ENCODE results near the gene FOXD3.
A peak's percentile ranks its signal among the peaks of the same experiment; 100 is the strongest.

Gene FOXD3

DNA sequence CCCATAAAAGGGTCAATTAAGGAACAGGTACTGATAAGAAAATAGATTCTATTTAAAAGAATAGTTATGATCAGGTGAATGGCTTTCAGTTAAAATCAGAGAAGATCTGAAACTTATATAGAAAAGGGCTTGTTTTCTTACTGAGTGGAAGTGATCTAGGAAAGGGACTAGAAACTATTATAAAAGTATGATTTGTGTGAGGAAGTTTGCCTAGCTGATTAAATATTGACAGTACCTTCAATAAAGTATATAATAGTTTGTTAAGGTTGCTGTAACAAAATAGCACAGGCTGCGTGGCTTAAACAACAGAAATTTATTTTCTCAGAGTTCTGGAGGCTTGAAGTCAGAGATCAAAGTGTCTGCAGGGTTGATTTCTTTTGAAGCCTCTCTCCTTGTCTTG, 39.7 kb downstream of the FOXD3 start:
- DNase-seq (ENCODE audit: low read depth), result no peak

DNA sequence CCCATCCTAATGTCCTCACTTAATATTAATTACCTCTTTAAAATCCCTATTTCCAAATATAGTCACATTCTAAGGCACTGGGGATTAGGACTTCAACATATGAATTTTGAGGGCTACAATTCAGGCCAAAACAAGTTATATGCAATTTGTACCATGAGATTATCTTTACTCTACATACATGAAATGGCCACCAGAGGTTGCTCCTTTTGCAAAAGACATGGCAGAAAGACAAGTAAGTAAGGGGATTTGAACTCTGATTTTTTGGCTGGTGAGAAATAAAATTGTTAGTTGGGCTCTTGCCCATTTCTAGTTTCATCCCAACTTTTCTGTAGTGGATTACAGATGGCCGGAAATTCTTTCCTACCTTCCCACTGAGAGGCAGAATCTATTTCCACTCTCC, 40.2 kb downstream of the FOXD3 start:
- DNase-seq (ENCODE audit: low read depth), result no peak

DNA sequence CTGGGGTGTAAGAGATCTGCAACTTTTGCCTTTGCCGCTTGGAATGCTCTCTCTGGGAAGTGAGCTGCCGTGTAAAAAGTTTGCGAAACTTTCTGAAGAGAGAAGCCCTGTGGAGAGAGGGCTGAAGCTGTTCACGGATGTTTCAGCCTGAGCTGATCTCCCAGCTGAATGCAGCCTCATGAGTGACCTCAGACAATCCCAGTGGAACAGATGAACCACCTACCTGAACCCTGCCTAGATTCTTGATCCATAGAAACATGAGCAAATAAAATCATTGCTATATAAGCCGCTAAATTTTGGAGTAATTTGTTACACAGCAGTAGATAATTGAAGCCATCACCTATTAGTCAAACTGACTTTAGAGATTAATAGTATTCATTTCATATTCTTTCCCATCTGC, 40.6 kb downstream of the FOXD3 start:
- no peak for DNase-seq (ENCODE audit: low read depth)

DNA sequence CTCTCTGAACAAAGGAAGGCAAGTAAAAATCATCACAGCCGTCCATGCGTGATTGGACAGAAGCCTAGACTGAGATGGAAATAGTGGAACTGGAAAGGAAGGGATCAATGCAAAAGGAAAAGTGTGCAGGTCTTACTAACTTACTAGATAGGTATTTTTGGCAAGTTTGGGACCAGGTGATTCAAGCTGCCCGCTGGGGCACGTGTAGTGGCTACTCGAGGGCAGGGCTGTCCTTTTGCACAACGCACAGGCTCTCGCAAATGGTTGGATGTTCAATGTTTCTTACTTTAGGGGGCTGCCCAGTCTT, 44.5 kb downstream of the FOXD3 start:
- DNase-seq (ENCODE audit: low read depth), result no peak

DNA sequence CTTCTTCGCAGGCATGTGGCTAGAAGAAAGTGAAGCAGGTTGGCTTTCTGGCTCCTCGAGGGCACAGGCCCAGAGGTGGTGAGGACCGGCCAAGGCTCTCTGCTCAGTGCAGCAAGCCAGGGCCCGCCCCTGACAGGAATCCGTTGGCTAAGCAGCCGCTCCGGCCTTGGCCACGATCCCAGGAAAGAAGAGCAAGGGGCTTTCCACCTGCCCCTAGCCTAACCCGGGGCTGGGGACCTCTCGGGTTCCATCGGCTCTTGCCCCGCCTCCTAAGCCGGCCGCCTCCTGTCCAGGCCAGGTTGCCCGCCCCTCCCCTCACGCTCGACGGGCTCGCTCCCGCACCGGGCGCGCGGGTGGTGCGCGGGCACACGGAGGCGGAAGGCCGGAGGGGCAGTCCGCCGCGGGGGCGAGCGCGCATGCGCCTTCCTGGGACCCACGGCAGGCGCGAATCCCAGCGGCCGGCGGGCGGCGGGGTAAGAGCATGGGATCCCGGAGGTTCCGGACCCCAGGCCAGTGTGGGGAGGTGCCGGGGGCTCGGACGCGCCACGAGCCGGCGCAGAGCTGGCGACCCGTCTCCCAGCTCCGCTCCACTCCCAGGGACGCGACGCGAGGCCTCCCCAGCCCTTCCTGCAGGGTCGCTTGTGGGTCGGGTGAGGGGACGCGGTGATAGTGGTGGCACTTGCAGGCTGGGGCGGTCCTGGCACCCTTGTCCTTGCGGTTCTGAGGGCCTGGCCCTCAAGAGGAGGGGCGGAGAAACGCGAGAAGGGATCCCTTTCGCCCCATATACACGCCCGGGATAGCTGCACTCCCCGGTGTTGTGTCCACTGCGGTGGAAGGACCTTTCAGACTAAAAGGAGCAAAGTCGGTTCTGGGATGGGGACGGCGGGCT, 45.1 kb downstream of the FOXD3 start, which contains the start of gene ALG6:
Gene ALG6 (plus strand): TSS at position 413 of the 889 bp plus-strand sequence. CDS start 3,351 bp downstream, outside the sequence.
- peak; percentile 90 for DNase-seq (ENCODE audit: low read depth)

DNA sequence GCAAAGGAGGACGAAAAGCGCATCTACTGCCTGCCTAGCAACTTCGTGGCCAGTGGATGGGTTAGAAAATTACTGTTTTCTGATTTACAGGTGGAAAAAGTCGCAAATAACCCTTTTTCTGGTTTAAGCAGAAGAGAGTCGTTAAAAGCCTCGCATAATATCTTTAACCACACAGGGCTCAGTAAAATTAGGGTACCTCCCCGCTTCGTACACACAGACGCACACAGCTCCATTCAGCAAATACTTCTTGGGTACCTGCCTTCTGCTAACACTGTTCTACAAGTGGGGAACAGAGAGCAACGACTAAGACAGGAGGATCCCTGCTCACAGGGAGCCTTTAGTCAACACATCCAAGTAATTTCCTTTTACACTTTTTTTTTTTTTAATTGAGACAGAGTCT, 45.8 kb downstream of the FOXD3 start:
- no peak for DNase-seq (ENCODE audit: low read depth)

Measured in stimulated activated CD8-positive, alpha-beta memory T cell treated with anti-CD3 and anti-CD28 coated beads, Interleukin-15, amount 100 ng/mL, for 24 hours (primary cell).